GM20000 (cell line): Measurements from ENCODE around the gene MIEF1.
"Not testable (repeated sequence)": the region's sequence is repeated elsewhere in the genome, so short reads cannot be mapped to it uniquely, and the experiment has no call there.

Source experiments
- DNase-seq: peaks from one replicate; pipeline ENCODE4 v3.0.0; 2012; ENCODE audit warnings: low spot score
- CTCF ChIP-seq: IDR thresholded peaks from 2 replicates; pipeline ENCODE4 v1.5.1; 2012; ENCODE audit warnings: mild to moderate bottlenecking, control low read depth; ENCODE audit errors: extremely low read depth, missing control alignments

Gene MIEF1

GRCh38 chr22:39498802-39499201 lies 3.3 kb upstream of the MIEF1 start:
- no peak for DNase-seq
- TF ChIP-seq CTCF: no peak

- no peak for DNase-seq
- no peak for TF ChIP-seq CTCF
Measured at GRCh38 chr22:39500101-39500500, 2.0 kb upstream of the MIEF1 start.

- no peak for DNase-seq
- TF ChIP-seq CTCF: no peak
Measured at GRCh38 chr22:39501644-39502108, 414 bp upstream of the MIEF1 start.

GRCh38 chr22:39502789-39503409 lies 809 bp downstream of the MIEF1 start:
- no peak for DNase-seq

GRCh38 chr22:39503630-39504029 lies 1.5 kb downstream of the MIEF1 start:
- no peak for TF ChIP-seq CTCF
- DNase-seq: no peak

More at GRCh38 chr22:39502789-39503409, 809 bp downstream of the MIEF1 start:
- TF ChIP-seq CTCF: no peak

- no peak for DNase-seq
- no peak for TF ChIP-seq CTCF
Measured at GRCh38 chr22:39504071-39504470, 2.0 kb downstream of the MIEF1 start.

- not testable (repeated sequence) for DNase-seq
Measured at GRCh38 chr22:39507021-39507420, 4.9 kb downstream of the MIEF1 start.

- no peak for TF ChIP-seq CTCF
- DNase-seq: no peak
Measured at GRCh38 chr22:39508393-39508792, 6.3 kb downstream of the MIEF1 start.
